ENCODE measurements around the gene MAN1B1. TPM values are rescaled to one million over a fixed set of nuclear protein-coding genes. Genes with fewer than 3 reads are reported as not detected.

Gene MAN1B1
- 38.6 TPM for polyA plus RNA-seq (ENCODE audit: insufficient read length)

DNA sequence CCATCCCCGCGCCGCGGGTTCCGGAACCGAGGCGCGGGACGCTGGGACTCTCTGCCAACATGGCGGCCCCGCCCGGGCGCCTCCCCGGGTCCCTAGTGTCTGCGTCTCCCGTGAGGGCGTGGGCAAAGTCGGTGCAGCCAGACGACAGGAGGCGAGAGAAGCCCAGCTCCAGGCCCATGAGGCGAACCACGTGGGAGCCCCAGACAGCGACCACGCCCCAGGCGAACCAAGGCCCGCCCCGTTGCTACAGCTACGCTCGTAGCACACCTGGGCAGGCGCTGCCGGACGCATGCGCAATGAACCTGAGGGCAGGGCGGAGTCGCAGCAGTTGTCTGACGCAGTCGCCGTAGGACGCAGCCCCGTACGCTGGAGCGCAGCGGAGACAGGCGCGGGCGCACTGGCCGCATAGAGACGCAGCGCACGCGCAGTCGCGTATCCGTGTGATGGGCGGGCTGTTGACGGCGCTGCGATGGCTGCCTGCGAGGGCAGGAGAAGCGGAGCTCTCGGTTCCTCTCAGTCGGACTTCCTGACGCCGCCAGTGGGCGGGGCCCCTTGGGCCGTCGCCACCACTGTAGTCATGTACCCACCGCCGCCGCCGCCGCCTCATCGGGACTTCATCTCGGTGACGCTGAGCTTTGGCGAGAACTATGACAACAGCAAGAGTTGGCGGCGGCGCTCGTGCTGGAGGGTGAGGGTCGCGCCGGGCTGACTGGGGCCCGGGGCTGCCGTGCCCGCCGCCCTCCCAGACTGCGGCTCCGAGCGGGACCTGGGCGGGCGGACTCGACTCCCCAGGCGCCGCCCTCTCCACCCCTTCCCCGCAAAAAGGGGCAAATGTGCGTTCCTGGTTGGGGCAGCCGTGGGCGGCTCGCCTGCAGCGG, at the start of gene MAN1B1:
TSS of gene MAN1B1 (plus strand) at position 455 of the 878 bp plus-strand sequence. CDS start at position 470, 15 bp downstream.
- DNase-seq (ENCODE audit: low read depth): peak; percentile 96

DNA sequence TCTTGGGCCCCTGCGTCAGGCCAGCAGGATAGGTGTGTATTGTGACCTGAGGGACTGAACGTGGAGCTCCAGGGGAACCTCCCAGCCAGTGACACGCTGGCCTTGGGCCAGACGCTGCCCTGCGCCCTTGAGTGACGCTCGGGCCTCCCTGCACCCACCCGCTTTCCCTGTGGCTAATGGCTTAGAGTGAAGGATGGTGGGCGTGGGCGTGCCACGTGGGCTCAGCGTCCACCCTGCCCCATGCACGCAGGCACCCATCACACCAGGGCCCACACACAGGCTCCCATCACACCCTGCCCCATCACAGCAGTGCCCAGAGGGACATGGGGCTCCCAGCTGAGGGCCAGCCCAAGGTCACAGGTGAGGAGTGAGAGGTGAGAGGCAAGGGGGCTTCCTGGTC, 49.8 kb upstream of the MAN1B1 start:
- DNase-seq (ENCODE audit: low read depth): no peak

DNA sequence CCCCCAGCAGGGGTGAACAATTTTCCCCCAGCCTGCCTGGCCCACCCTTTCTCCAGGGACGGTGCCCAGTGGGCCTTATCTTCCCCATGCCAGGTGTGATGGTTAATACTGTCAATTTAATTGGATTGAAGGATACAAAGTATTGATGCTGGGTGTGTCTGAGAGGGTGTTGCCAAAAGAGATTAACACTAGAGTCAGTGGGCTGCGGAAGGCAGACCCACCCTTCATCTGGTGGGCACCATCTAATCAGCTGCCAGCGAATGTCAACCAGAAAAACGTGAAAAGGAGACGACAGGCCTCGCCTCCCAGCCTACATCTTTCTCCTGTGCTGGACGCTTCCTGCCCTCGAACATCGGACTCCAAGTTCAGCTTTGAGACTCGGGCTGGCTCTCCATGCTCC, 49.3 kb upstream of the MAN1B1 start:
- DNase-seq (ENCODE audit: low read depth): no peak

DNA sequence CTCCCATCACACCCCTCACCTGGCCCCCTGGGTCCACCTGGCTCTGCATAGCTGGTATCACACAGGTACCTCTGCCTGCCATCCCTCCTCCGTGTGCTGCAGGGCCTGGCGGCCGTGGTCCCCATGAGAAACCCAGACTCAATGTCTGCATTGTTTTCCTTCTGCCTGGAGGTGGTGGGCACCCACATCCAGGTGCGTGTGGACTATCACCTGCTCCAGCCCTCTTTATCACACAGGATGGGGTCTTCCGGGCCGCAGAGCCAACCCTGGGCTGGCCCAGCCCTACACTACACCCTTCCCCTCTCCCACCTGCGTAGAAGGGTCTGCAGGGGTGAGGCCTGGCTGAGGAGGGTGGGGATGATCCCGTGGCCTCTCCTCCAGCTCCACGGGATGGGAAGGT, 47.9 kb upstream of the MAN1B1 start:
- DNase-seq (ENCODE audit: low read depth): no peak

DNA sequence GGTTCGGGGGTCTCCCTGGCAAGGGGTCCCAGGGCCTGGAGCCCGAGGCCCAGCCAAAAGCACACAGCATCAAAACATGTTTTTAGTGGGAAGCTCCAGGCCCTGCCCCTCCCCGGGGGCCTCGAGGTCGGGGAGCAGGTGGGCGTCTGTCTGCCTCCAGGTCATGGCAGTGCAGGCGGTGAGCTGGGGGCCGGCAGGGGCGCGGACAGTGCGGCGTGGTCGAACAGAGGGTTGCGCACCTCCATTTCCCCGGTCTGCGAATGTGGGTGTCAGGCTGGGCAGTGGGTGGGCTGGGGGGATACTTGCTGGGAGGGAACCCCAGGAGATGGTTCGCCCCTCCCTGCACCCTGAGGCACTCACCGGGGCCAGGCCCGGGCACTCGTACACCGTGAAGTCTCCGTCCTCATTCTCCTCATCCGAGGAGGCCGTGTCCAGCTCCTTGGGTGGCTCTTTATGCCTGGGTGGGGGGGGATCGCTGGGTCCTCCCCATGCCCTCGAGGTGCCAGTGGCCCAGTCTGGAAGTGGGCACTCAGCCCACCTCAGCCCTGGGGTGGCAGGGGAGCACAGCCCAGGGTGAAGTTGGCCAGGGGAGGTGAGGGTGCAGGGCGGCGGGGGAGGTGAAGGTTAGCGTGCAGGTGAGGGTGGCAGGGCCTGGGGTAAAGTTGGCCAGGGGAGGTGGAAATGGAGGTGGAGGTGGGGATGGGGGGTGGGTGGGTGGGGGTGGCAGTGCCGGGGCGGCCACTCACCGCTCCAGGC, 47.0 kb upstream of the MAN1B1 start:
- DNase-seq (ENCODE audit: low read depth): no peak

DNA sequence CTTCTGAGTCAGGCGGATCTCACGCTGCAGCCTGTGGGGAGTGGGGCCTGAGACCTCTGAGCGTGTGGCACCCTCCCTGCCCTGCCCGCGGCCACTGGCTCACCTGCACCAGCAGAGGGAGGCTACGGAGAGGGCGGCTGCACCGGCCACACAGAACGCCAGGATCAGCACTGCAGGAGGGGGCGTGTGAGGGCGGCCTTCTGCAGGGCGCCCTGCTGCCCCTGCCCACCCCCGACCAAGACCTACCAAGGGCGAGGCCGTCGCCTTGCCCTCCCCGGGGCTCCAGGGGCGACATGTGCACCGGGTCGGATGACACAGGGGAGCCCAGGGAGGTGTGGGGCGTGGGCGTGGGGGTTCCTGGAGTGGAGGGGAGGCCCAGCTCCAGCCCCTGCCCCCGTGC, 46.2 kb upstream of the MAN1B1 start:
- no peak for DNase-seq (ENCODE audit: low read depth)

DNA sequence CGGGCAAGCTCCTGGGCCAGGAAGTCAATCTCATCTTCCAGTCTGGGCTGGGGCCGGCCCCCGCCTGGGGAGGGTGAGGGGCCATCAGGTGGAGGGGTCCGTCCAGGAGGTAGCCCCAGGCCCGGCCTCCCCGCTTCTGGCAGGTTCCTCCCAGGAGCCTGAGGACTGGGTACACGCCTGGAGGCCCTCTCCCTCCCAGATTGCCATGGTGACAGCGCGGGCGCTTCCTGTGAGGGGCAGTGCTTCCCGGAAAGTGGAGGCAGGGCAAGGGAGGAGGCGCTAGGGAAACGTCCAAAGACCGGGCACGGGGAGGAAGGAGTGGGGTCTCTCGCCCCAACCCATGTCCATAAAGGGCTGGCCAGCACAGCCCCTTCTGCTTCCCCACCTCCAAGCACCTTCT, 45.7 kb upstream of the MAN1B1 start:
- no peak for DNase-seq (ENCODE audit: low read depth)

DNA sequence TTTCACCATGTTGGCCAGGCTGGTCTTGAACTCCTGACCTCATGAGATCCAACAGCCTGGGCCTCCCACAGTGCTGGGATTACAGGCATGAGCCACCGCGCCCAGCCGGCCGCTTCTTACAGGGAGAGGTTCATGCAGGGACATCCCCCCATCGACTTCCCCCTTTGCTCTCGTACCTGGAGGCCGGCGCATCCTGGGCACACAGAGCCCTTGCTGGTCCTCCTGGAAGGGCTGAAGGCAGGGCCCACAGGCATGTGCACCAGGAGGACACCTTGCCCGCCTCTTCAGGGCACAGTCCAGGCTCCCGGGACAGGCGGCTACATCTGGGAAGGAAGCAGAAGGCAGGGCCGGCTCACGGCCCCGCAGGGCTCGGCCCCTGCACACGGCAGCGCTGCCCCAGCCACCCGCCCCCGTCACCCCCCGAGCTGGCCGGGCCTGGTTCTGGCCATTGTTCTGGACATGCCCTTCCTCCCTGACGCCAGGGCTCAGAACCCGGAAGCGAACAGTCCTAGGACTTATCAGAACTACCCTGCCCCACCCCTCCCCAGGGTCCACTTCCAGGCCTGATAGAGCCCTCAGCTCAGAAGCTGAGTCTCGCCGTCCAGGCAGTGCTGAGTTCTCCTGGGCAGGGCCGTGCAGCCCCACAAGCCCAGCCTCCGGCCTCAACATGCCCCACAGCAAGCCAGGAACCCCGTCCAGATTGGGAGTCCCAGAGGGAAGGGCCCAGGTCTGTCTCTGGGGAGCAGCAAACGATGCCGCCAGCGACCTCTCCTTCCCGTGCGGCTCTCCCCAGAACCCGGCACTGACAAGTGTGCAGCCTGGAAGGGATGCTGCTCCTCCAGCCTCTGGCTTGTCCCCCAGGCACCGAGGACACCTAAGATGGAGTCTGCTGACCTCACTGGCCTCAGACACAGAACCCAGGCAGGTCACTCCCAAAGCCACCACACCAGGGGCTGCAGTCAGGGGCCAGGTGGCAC, 43.7 kb upstream of the MAN1B1 start:
- no peak for DNase-seq (ENCODE audit: low read depth)

DNA sequence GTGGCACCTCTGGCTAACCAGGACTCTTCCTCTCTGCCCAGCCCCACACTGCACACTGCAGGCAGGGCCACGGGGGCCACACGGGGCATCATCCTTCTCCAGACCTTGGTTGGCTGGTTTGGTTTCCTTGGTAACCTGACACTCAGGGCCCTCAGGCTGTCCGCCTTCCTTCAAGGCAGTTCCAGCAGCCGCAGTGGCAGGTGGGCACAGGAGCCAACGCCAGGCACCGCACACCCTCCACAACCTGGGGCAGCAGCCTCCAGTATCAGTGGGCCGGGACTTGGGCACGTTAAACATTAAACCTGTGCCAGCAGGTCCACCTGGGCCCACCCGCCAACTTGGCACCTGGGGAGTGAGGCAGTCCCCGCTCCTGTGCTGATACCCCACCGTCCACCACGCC, 42.7 kb upstream of the MAN1B1 start:
- no peak for DNase-seq (ENCODE audit: low read depth)

DNA sequence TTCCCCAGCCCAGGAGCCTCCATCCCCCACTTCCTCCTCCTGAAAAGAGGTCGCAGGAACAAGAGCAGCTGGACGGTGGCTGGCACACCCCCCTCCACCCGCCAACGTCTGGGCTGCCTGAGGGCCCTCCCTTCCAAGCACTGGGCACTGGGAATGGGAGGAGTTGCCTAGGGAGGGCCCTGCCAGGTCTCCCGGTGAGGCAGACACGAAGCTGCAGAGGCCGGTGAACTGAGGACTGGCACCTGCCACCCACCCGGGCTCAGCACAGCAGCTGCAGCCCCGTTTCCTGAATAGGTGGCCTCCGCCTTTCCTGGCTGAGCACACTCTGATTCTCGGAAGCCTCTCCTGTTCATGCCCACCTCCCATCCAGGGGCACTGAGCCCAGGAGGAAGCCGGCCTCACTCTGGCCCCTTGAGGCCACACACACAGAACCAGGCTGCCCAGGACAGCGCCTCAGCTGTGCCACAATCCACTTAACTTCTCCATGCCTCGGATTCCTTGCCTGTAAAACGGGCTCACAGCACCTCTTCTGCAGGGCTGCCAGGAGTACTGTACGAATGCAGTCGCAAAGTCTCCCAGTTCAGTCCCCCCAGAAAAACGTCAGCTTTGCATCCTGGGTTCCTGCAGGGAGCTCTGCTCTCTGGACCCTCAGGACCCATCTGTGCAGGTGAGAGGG, 42.1 kb upstream of the MAN1B1 start:
- no peak for DNase-seq (ENCODE audit: low read depth)

DNA sequence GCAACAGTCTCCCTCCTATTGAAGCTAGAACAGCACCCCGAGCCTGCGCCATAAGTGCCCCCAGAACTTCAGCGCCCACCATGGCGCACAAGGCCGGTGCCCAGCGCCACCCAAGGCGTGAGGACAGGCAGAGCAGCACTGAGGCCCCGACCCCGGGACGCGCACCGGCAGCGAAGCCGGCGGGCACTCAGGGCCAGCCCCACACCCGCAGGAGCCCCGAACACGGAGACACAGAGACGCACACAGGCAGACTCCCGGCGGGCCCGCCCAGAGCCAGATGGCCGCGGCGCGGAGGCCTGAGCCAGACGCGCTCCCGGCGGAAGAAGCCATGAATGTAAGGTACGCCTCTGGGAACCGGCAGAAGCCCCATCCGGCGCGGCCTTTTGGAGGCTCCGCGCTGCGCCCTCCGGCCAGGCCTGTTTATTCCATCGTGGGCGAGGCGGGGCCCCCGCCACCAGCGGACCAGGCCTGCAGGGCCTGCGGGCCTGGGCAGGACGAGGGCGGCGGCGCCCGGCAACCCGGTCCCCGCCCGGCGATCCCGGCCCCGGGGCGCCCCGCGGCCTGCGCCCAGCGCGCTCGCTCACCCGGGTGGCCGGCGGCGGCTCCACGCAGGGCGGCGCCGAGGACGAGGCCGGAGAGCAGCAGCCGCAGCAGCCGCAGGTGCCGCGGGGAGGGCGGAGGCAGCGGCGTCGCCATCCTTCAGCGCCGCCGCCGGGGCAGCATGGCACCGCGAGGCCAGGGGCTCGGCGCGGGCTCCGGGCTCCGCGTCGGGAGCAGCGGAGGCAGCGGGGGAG, 41.3 kb upstream of the MAN1B1 start:
- no peak for DNase-seq (ENCODE audit: low read depth)

DNA sequence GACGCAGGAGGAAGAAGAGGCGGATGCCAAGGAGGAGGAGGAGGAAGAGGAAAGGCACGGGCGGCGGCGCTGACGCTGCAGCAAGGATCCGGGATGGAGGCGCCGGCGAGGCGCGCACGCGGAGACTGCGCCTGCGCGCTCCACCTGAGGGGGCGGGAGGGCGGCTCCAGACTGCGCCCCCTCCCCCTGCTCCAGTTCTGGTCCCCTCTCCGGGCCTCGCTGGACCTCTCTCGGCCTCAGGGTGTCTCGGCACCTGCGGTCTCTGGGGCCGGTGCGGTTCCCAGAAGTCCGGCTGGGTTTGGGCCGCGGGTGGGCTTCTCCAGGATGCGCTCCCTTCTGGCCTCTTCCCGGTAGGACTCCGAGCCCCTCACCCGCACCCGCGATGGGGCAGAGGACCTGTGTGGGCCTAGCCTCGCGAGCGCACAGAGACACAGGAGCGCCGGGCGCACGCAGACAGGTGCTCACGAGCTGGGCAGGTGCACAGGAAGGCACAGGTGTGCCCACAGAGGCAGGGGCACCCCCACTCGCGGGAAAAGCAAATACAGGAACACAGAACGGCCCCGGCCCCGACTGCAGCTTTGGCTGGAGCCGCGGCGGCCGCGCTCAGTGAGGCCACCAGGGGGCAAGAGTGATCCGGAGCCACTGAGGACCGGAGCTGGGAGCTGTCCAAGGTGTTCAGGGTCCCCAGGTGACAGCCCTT, 40.5 kb upstream of the MAN1B1 start, which contains the start of gene NPDC1:
TSS of gene NPDC1 (minus strand) at position 90 of the 700 bp plus-strand sequence. CDS start 188 bp downstream, outside the sequence.
- no peak for DNase-seq (ENCODE audit: low read depth)

DNA sequence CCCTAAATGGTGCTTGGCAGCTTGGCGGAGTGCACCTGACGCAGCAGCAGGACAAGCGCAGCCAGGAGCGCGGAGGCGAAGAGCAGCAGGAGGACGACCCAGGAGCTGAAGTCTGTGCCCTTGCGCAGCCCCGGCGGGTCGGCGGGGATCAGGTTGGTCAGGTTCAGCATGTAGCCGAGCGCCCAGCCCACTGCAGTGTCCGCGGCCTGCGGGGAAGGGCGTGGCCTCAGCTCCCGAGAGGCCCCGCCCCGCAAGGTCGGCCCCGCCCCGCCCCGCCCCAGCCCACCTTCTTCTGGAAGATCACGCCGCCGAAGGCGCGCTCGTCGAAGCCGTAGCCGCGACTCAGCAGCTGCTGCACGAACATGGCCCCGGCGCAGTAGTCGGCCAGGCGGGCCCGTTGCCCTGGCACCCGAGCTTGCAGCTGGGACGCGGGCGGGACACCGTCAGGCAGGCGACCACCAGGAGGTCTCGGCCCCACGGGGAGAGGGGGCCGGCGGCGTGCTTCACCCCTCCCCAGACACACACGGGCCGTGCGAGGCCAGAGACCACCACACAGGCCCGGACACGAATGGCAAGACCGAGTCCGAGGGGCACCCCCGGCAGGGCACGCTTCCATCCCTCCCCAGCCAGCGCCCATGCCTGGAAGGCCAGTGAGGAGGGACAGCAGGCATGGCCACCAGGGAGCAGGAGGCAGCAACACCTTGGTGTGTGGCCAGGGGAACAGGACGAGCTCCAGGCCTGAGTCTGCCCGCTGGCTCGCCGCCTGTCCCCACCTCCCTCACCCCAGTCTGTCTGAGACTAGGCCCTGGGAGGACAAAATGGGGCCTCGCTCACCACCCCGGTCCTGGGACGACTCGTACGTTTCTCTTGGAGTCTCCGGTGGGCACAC, 37.9 kb upstream of the MAN1B1 start:
- no peak for DNase-seq (ENCODE audit: low read depth)

DNA sequence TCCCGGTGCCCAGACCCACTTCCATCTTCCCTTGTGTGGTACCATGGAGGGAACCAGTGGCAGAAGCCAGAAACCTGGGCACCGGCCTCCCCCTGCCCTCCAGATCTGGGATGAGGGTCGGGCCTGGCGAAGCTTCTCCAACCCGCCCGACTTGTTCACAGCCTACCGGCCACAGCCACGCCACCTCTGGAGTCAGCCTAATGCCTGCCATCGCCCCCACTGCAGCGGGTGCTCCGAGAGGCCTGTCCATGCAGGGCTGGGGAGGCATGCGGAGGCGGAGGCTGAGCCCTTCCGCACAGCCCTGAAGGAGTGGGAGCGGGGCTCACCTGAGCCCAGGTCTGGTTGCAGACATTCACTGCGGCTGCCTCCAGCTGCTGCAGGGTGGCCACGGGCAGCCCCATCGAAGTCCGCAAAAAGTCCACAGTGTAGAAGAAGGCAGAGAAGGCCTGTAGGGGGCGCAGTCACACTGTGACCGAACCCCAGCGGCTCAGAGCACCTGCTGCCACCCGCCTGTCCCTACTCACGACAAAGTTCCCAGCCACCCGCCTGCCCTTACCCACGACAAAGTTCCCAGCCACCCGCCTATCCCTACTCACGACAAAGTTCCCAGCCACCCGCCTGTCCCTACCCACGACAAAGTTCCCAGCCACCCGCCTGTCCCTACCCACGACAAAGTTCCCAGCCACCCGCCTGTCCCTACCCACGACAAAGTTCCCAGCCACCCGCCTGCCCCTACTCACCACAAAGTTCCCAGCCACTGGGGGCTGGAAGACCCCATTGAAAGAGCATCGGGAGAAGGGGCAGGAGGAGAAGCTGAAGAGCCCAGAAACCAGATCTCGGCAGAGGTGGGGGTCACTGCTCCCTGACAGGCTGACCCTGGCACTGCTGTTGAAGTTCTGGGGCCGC, 37.0 kb upstream of the MAN1B1 start:
- DNase-seq (ENCODE audit: low read depth): no peak

DNA sequence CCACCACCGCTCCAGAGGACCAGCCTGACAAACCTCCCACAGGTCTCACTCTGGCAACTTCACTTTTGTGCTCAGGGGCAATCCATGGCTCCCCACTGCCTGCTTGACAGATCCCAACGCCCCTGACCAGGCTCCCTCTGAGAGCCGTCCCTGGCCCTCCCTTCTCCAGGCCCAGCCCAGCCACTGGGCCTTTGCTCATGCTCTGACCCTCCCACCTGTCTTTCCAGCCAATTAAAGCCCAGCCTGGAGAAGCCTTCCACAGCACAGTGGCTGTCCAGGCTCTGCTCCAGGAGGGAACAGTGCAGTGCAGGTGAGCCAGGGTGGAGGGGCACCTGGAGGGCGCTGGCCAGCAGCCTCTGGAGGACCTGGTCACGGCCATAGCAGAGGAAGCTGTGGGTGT, 36.2 kb upstream of the MAN1B1 start:
- no peak for DNase-seq (ENCODE audit: low read depth)

DNA sequence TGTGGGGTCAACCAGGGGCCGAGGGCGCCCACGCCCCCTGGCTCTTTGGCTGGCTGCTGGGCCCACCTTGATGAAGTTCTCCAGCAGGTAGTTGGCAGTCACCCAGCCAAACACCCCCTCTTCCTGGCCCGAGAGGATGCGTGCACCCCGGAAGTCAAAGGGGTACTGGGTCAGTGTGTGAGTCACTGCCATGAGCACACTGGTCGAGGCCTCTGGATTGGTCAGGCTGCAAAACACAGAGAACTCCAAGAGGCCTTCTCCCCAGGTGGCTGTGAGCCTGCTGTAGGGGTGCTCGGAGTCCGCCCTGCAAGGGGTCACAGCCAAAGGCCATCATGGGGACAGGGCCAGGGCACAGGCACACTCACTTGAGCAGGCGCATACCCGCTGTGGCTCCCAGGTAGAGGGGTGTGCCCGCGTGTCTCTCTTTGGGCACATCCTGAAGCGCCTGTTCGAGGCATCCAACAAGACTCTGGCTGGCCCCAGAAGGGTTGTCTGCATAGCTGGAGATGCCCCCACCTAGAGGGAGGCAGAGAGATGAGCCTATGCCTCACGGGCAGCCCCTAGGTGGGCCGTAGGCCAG, 35.5 kb upstream of the MAN1B1 start:
- DNase-seq (ENCODE audit: low read depth): no peak

DNA sequence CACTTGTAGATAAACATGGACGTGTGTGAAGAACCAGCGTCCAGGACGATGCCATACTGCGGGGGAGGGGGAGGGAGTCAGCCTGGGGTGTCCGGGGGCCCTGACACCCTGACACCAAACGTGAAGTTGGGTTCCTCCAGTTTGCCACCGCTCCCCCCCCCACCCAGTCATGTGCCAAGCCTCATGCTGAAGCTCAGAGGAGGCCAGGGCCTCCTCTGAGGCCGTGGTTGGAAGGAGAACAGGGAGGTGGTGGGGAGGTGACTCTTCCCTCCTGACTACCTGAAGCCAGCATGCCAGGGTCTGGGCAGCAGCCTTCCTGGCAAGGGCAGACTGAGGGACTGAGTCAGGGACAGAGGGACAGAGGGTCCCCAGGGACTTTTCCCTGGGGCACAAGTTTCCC, 34.5 kb upstream of the MAN1B1 start:
- DNase-seq (ENCODE audit: low read depth): no peak

All from forelimb muscle (tissue), 1 donor.